Chondrocyte (in vitro differentiated cells): Measurements from ENCODE around the gene RPL27A. TPM values are rescaled to one million over a fixed set of nuclear protein-coding genes. Genes with fewer than 3 reads are reported as not detected.

Experiments
- DNase-seq: peaks from one replicate; pipeline ENCODE4 v3.0.0; 2021; ENCODE audit warnings: mixed read lengths, low spot score
- H3K27ac Mint-ChIP-seq: one replicate; pipeline ENCODE4 v1.8.0; 2021; ENCODE audit warnings: mild to moderate bottlenecking, moderate library complexity, mixed read lengths; ENCODE audit not compliant: unreplicated experiment
- H3K27me3 Mint-ChIP-seq: 2 replicates; pipeline ENCODE4 v1.8.0; 2021; ENCODE audit warnings: low read depth, mixed read lengths
- H3K36me3 Mint-ChIP-seq: 2 replicates; pipeline ENCODE4 v1.8.0; 2021; ENCODE audit warnings: low read depth, mixed read lengths
- H3K4me1 Mint-ChIP-seq: 2 replicates; pipeline ENCODE4 v1.8.0; 2021; ENCODE audit warnings: low read depth, mild to moderate bottlenecking, mixed read lengths
- H3K4me3 Mint-ChIP-seq: one replicate; pipeline ENCODE4 v1.8.0; 2021; ENCODE audit warnings: mild to moderate bottlenecking, moderate library complexity, mixed read lengths; ENCODE audit not compliant: unreplicated experiment
- H3K9me3 Mint-ChIP-seq: 2 replicates; pipeline ENCODE4 v1.8.0; 2021; ENCODE audit warnings: low read depth, mixed read lengths
- CTCF ChIP-seq: fragments of 200-600 bp; sonication (generic); IDR thresholded peaks from 2 replicates; pipeline ENCODE4 v1.5.0; 2021; ENCODE audit warnings: antibody characterized with exemption, mild to moderate bottlenecking, moderate library complexity
- total RNA-seq: library from RNA; stranded (reverse); gene quantifications from 3 replicates; pipeline ENCODE4 v1.2.1, GENCODE V29; 2021

RPL27A gene
- total RNA-seq, 1 donor from 2014 or later = 546 TPM

- peak overlapping the region; percentile 59 for H3K27ac Mint-ChIP-seq
- H3K4me1 Mint-ChIP-seq = peaks cover 12% of the 10 kb centered on the region
- no peak for TF ChIP-seq CTCF
- no peak for DNase-seq
- H3K27me3 Mint-ChIP-seq = no peaks in the 10 kb centered on the region
- peaks cover 7% of the 10 kb centered on the region for H3K36me3 Mint-ChIP-seq
- H3K9me3 Mint-ChIP-seq = no peaks in the 10 kb centered on the region
- H3K4me3 Mint-ChIP-seq = no peak overlapping the region
Observed at GRCh38 chr11:8650401-8650990, 32.1 kb upstream of the RPL27A start.

- Mint-ChIP-seq H3K27ac (no peak overlapping the region), H3K4me3 (no peak overlapping the region), H3K4me1 (peaks cover 12% of the 10 kb centered on the region), H3K36me3 (peaks cover 7% of the 10 kb centered on the region), H3K27me3 (no peaks in the 10 kb centered on the region), H3K9me3 (no peaks in the 10 kb centered on the region)
- no peak for DNase-seq
- no peak for TF ChIP-seq CTCF
Observed at GRCh38 chr11:8652140-8652539, 30.5 kb upstream of the RPL27A start.

- H3K9me3 Mint-ChIP-seq = no peaks in the 10 kb centered on the region
- no peak for DNase-seq
- H3K4me1 Mint-ChIP-seq = peaks cover 15% of the 10 kb centered on the region
- no peak overlapping the region for H3K27ac Mint-ChIP-seq
- H3K4me3 Mint-ChIP-seq = no peak overlapping the region
- H3K27me3 Mint-ChIP-seq = no peaks in the 10 kb centered on the region
- peaks cover 7% of the 10 kb centered on the region for H3K36me3 Mint-ChIP-seq
- no peak for TF ChIP-seq CTCF
Observed at GRCh38 chr11:8654503-8654902, 28.1 kb upstream of the RPL27A start.

- Mint-ChIP-seq H3K27me3 (no peaks in the 10 kb centered on the region), H3K9me3 (no peaks in the 10 kb centered on the region), H3K4me1 (peaks cover 12% of the 10 kb centered on the region), H3K27ac (no peak overlapping the region), H3K4me3 (no peak overlapping the region), H3K36me3 (peaks cover 5% of the 10 kb centered on the region)
- DNase-seq = no peak
- no peak for TF ChIP-seq CTCF
Observed at GRCh38 chr11:8656291-8656690, 26.3 kb upstream of the RPL27A start.

GRCh38 chr11:8658321-8659057, 24.1 kb upstream of the RPL27A start:
- TF ChIP-seq CTCF = no peak
- Mint-ChIP-seq H3K36me3 (peaks cover 5% of the 10 kb centered on the region), H3K27ac (no peak overlapping the region), H3K9me3 (no peaks in the 10 kb centered on the region), H3K4me1 (peaks cover 6% of the 10 kb centered on the region), H3K27me3 (no peaks in the 10 kb centered on the region), H3K4me3 (no peak overlapping the region)
- no peak for DNase-seq
